Measurements from ENCODE around the gene PLCL1.

PLCL1 gene

GRCh38 chr2:197857476-197858107, 53.2 kb downstream of the PLCL1 start:
- DNase-seq (ENCODE audit: low read depth) = no peak

- no peak for DNase-seq (ENCODE audit: low read depth)
Measured at GRCh38 chr2:197858607-197859140, 54.3 kb downstream of the PLCL1 start.

- no peak for DNase-seq (ENCODE audit: low read depth)
Measured at GRCh38 chr2:197862246-197862955, 58.0 kb downstream of the PLCL1 start.

DNA sequence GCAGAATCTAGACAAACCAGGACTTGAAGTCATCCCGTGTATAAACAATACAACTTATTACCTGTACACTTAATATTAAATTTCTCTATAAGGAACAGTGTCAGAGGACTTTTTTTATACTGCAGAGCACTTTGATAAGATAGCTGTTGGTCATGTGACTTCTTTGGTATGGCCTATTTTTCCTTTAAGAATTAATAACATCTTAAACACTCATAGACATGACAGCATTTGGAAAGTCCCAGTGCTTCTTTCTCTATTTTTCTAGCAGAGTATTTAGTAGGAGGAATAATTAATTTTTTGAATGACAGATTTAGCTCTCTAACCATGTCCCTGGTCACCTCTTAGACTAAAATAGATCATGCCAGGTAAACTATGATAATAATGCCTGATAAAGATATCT, 59.4 kb downstream of the PLCL1 start:
- DNase-seq (ENCODE audit: low read depth) = no peak

GRCh38 chr2:197866455-197866854, 62.1 kb downstream of the PLCL1 start:
- DNase-seq (ENCODE audit: low read depth) = no peak

- DNase-seq (ENCODE audit: low read depth) = no peak
Measured at GRCh38 chr2:197867033-197867432, 62.6 kb downstream of the PLCL1 start.

GRCh38 chr2:197867624-197868023, 63.2 kb downstream of the PLCL1 start:
- no peak for DNase-seq (ENCODE audit: low read depth)

- DNase-seq (ENCODE audit: low read depth) = no peak
Measured at GRCh38 chr2:197868206-197868605, 63.8 kb downstream of the PLCL1 start.

DNA sequence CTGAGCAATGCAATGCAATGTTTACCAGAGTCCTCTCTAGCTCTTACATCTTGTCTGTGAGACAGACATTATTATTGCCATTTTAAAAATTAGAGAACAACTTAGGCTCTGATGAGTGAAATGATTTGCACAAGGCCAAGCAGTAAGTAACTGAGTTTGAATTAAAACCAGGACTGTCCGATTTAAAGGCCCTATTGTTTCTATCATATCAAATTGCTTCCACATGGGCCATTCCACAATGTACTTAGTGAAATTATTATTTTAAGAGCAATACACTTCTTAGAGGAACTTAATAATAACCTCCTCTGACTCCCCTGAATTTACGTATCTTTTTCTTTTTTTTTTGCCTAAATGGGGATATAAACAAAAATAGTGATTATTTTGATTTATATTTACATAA, 64.6 kb downstream of the PLCL1 start:
- no peak for DNase-seq (ENCODE audit: low read depth)

GRCh38 chr2:197869501-197870111, 65.2 kb downstream of the PLCL1 start:
- DNase-seq (ENCODE audit: low read depth) = no peak

- no peak for DNase-seq (ENCODE audit: low read depth)
Measured at GRCh38 chr2:197870137-197870536, 65.7 kb downstream of the PLCL1 start.

DNA sequence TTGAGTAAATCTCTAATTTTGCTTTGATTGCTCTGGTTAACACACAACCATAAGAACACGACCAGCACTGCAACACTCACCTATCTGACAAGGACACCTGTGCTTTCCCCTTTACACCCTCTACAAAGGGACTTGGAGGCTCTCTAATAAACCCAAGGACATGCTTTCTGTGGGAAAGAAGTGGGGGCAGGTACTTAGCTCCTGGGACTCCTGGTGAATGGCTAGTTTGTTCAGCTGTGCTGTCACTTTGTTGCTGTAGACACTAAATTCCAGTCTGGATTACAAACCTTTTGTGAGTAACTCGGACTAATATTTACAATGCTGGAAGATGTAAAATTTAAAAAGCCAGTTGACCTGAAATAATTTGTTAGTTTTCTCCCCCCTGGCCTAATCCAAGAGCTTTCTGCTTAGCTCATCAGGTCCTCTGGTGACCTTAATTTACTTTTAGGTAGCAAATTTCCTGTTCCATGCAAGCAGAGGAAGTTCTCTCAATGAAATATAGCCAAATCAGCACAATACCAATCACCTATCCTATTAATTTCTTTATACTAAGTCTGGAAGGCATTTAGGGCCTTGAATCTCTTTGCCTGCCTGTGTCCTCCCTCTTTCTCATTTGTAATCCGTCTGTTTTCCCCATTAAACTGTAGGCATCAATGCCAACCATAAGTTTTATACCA, 67.5 kb downstream of the PLCL1 start:
- no peak for DNase-seq (ENCODE audit: low read depth)

DNA sequence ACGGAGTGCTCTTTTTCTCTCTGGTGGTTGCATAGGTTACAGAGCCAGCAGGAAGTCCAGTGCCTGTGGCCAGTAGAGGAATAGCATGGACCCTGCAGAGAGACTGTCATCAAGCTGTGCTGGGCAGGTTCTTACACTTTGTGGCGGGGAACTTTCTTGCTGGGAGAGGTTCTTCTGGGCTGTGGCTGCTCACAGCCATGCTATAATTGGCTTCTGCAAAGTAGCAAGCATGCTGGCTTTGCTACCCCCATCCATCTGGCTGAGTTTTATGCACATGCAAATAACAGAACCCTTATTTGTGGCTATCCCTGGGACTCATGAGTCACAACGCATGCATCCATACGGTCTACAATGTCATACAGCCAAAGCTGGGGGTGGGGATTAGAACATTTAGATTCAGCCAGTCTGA, 68.9 kb downstream of the PLCL1 start:
- no peak for DNase-seq (ENCODE audit: low read depth)

DNA sequence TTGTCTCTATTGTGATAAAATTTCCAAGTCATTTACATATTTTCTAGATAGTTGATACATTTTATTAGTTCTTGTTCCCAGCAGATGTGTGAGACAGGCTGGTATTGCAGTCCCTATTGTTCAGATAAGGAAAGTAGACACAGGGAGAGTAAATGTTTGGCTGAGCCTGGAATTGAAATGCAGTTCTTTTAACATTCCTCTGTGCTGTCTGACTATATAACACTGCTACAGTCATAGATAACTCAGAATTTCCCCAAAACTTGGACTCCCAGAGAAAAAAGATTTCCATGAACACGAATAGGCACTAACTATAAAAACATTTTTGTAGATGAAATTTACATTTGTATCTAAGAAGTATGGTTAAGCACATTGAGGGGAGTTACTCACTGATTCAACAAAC, 71.4 kb downstream of the PLCL1 start:
- no peak for DNase-seq (ENCODE audit: low read depth)

- DNase-seq (ENCODE audit: low read depth) = no peak
Measured at GRCh38 chr2:197876524-197876923, 72.1 kb downstream of the PLCL1 start.

DNA sequence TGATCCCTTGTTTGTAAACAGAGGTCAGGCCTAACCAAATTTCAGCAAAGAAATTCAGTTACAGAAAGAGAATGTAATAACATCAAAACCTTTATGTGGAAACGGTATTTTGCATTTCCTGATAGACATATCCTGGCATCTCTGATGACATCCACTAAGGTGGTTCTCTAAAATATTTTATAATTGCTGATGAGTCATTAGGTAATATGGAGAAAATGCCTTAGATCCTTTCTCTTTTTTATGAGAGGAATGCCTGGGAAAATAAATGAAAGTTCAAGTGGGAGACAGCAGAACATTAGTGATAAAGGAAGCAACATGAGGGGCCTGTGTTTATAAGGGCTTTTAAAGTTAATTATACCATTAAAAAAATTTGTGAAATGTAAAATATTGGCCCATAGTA, 72.6 kb downstream of the PLCL1 start:
- DNase-seq (ENCODE audit: low read depth) = no peak

DNA sequence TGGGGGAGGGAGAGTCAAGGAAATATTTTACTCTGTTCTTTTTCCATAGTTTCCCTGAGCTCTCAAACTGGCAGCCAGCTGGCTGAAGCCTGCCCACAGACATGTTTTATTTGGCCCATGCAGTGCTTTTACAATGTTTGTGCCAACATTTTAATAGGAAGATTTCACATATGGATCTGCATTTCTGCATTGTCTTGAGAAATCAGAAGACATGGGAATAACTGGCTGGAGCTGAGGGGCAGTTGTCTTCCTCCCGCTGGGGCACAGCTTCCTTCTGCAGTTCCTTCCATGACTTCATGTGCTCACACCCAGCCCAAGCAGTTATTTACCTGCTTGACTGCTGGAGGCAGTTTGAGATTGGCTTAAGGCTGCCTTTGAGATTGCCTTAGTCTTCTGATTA, 74.4 kb downstream of the PLCL1 start:
- DNase-seq (ENCODE audit: low read depth) = no peak

- no peak for DNase-seq (ENCODE audit: low read depth)
Measured at GRCh38 chr2:197879812-197880408, 75.5 kb downstream of the PLCL1 start.

DNA sequence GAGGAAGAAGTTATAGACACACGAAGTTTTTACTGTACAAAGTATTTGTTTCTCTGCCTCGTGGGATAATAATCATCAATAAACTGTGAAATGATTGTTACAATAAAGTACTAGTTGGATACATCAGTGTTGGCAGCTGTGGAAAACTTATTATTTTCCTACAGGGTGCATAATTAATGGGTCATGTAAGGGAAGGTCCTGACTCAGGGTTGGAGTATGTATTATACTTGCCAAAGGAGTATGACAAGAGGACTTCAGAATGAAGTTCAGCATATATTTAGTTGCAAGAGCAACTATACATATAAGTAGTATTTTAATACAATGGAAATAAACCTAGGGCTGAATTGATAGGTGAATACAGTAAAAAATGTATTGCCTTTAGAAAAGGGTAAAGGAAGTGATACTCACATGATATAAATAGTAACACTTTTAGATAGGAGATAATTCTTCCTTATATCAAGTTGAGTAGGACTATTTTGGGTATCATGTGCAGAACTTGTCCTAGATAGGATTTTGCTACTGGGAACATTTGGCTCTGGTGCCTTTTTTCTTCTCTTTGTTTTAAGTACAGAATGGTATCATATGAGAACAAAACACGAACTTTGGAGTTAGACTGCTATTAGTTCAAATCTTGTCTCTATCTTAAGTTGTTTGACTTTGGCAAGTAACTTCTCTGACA, 79.1 kb downstream of the PLCL1 start:
- DNase-seq (ENCODE audit: low read depth) = no peak

GRCh38 chr2:197884252-197884651, 79.9 kb downstream of the PLCL1 start:
- DNase-seq (ENCODE audit: low read depth) = no peak

GRCh38 chr2:197885126-197885525, 80.7 kb downstream of the PLCL1 start:
- DNase-seq (ENCODE audit: low read depth) = no peak

DNA sequence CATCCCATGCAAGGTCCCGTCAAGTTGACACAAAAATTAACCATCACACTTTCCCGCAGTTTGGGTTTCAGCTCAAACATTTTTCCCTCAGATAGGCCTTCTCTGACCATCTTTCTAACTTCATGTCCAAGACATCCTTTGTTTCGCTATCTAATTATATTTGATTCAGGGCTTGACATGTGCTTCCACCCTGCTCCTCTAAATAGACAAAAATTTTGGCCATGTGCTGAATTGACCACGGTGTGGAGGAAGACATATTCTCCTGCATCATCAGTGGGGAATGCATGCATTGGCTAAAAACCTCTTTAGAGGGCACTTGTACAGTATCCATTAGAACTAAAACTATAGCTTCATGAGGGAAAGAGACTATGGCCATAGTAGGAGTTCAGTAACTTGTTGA, 81.2 kb downstream of the PLCL1 start:
- no peak for DNase-seq (ENCODE audit: low read depth)
